Fibroblast of the aortic adventitia (primary cell): Measurements from ENCODE around the gene THADA. TPM values are rescaled to one million over a fixed set of nuclear protein-coding genes. Genes with fewer than 3 reads are reported as not detected.

Experiments
- DNase-seq: peaks from one replicate; pipeline ENCODE4 v3.0.0-alpha.2; 2010; ENCODE audit warnings: low read depth
- H3K4me3 ChIP-seq: 2 replicates; pipeline ENCODE4 v1.5.1; 2011; ENCODE audit warnings: low read depth, mild to moderate bottlenecking, control low read depth, low read length, moderate library complexity
- CTCF ChIP-seq: IDR thresholded peaks from 2 replicates; pipeline ENCODE4 v1.5.1; 2011; ENCODE audit warnings: mild to moderate bottlenecking, low read length, control low read depth, inconsistent platforms; ENCODE audit not compliant: insufficient read depth
- total RNA-seq: library from RNA; depleted of rRNA; stranded (reverse); fragments of >200 nt; gene quantifications from 2 replicates; pipeline ENCODE4 v1.2.3, GENCODE V29; 2012; ENCODE audit warnings: low replicate concordance

Gene THADA
- total RNA-seq, 1 donor: 34.6 TPM

GRCh38 chr2:43519643-43520221 is 76.1 kb downstream of the THADA start:
- peak; percentile 98 for DNase-seq
- no peak overlapping the region for H3K4me3 ChIP-seq
- TF ChIP-seq CTCF: no peak

GRCh38 chr2:43518718-43519117 is 77.1 kb downstream of the THADA start:
- DNase-seq: no peak
- no peak for TF ChIP-seq CTCF
- no peak overlapping the region for H3K4me3 ChIP-seq

- TF ChIP-seq CTCF: no peak
- peak; percentile 47 for DNase-seq
- no peak overlapping the region for H3K4me3 ChIP-seq
Measured at GRCh38 chr2:43518181-43518580, 77.7 kb downstream of the THADA start.

- no peak for TF ChIP-seq CTCF
- DNase-seq: no peak
- no peak overlapping the region for H3K4me3 ChIP-seq
Measured at GRCh38 chr2:43515807-43516497, 79.9 kb downstream of the THADA start.

- no peak overlapping the region for H3K4me3 ChIP-seq
- no peak for TF ChIP-seq CTCF
- DNase-seq: no peak
Measured at GRCh38 chr2:43515248-43515647, 80.6 kb downstream of the THADA start.

GRCh38 chr2:43513796-43514195 is 82.0 kb downstream of the THADA start:
- H3K4me3 ChIP-seq: no peak overlapping the region
- no peak for TF ChIP-seq CTCF
- DNase-seq: no peak
